K562 (cell line): ENCODE results near the gene MAP2K3.

ENCODE experiments used
- CTCF ChIP-seq, 3 experiments: IDR thresholded peaks in 2 of 3; conservative IDR thresholded peaks in 1 of 3; 2 replicates each; pipeline ENCODE4 v1.5.1; 2011 to 2012; ENCODE audit warnings: low read length in 3 of 3, mild to moderate bottlenecking in 3 of 3, control low read depth in 2 of 3, improper control_type of control experiment in 1 of 3, inconsistent platforms in 1 of 3, low read depth in 1 of 3, mixed read lengths in 1 of 3, moderate library complexity in 1 of 3; ENCODE audit not compliant: insufficient read depth in 2 of 3
- ELF4 ChIP-seq: fragments of 450-650 bp; formaldehyde crosslinking; IDR thresholded peaks from 2 replicates; pipeline ENCODE4 v1.4.0; 2022; ENCODE audit warnings: missing genetic modification characterization
- EZH2 ChIP-seq: IDR thresholded peaks from 2 replicates; pipeline ENCODE4 v1.6.1; 2012; ENCODE audit warnings: low read depth, mild to moderate bottlenecking, inconsistent platforms, low read length, borderline replicate concordance
- MLX ChIP-seq, 2 experiments: fragments of 450-650 bp in 1 of 2; sonication (generic) in 1 of 2; formaldehyde crosslinking; conservative IDR thresholded peaks; 2 replicates each; pipeline versions ENCODE4 v1.4.0 to v1.8.1; 2020 to 2022; ENCODE audit warnings: mild to moderate bottlenecking in 1 of 2, missing genetic modification reagents in 1 of 2
- MYC ChIP-seq, 2 experiments: fragments of 250-450 bp in 1 of 2; sonication (Bioruptor Pico) in 1 of 2; IDR thresholded peaks; 2 replicates each; pipeline versions ENCODE4 v1.5.1 to v1.6.1; 2012 to 2021; ENCODE audit warnings: low read depth in 2 of 2, borderline replicate concordance in 1 of 2, improper control_type of control experiment in 1 of 2, low read length in 1 of 2, mild to moderate bottlenecking in 1 of 2, moderate library complexity in 1 of 2
- SMAD1 ChIP-seq: fragments of 150-350 bp; IDR thresholded peaks from 2 replicates; pipeline ENCODE4 v1.6.1; 2014; ENCODE audit warnings: low read length, low read depth; ENCODE audit not compliant: partially characterized antibody
- ZNF143 ChIP-seq: sonication (generic); formaldehyde crosslinking; IDR thresholded peaks from 2 replicates; pipeline ENCODE4 v1.9.0; 2022; ENCODE audit warnings: mild to moderate bottlenecking, missing genetic modification reagents

GRCh38 chr17:21297597-21297996, 13.1 kb downstream of the MAP2K3 start:
- TF ChIP-seq ELF4 (CRISPR knock-in tag) (no peak), MLX (CRISPR knock-in tag; conservative IDR thresholded peaks at IDR 0.05) (no peak), CTCF (IDR thresholded peaks at IDR 0.05 in 2 of 3, conservative IDR thresholded peaks at IDR 0.05 in 1 of 3; ENCODE audit: insufficient read depth in 2 of 3, low read depth in 1 of 3, low read length in 3 of 3) (no peak), MYC (IDR thresholded peaks at IDR 0.05; ENCODE audit: low read depth, low read length) (no peak), MYC (CRISPR knock-in tag; IDR thresholded peaks at IDR 0.05; ENCODE audit: borderline replicate concordance, low read depth) (no peak), SMAD1 (no peak), EZH2 (no peak), ZNF143 (no peak)
